ENCODE data around the gene SPO11.

SPO11 gene

GRCh38 chr20:57378107-57378506 lies 48.5 kb downstream of the SPO11 start:
- DNase-seq = no peak

- no peak for DNase-seq
Observed at GRCh38 chr20:57378646-57379262, 49.2 kb downstream of the SPO11 start.

DNA sequence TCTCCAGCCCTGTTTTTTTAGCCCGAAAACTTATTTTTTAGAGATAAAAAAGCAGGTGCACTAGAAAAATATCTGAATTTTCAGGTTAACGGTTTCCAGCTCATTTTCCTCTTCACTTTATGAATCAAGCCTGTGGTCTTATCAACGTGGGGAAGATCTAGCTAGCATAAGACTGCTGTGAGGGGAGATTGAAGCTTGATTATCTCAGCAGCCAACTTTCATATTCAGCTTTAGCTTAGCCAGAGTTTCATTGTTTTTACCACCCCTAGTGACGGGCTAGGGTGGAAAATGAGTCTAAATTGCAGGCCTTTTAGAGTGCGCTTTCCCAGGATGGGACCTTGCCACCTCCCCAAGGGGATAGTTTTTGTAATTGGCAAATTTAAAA lies 49.7 kb downstream of the SPO11 start:
- no peak for DNase-seq

- no peak for DNase-seq
Observed at GRCh38 chr20:57380081-57380750, 50.6 kb downstream of the SPO11 start.

DNA sequence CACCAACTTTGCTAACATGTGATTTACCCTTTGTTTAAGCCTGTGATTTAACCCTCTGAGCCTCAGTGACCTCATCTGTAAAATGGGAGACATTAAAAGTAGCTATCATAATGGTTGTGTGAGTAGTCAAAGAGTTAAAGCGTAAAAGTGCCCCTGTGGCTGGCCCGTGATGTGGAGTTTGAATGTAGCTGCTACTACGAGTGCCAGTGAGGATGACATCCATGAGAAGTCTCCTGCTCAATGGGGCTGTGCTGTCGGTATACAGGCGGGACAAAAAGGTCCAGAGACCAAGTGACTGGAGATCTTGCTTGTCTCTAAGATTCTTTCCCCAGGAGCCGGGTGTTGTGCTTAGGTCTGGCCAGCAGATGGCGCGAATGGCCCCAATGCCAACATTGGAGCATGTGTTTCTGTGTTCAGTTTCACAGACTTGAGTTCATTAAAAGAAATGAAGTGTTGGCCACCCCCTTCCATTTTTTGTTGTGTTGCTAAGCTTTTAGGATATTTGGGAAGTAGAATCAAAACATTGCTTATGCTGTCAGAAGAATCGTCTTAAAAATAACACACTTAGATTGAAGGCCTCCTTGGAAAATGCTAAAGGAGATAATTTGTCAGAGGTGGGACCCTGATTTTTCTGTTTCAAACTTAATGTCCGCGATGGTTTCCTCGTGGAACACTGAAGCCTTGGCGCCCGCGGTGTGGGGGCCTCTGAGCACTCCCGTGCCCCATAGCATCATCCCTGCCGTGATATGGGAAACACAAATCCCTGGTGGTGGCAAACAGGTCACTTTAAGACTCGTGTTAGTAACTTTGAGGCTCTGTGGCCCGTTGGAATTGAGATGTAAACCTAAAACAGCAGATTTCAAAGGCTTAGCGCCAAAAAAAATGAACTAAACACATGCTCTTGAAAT lies 52.2 kb downstream of the SPO11 start:
- DNase-seq = peak; percentile 94

DNA sequence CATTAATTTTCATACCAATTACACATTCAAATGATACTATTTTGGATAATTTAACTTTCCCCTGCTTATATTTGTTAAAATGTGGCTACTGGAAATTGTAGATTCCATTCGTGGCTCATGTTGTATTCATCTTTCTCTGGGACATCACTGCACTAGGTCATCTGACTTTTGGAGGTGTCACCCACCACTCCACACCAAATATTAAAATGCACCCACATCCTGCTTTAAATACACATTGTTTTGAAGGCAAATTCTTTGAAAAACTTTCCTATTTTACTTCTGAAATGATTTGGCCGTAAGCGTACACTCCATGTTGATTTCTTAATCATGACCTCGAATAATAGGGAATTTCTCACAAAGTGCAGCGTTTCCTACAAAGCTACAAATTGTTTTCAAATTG lies 52.9 kb downstream of the SPO11 start:
- no peak for DNase-seq

DNA sequence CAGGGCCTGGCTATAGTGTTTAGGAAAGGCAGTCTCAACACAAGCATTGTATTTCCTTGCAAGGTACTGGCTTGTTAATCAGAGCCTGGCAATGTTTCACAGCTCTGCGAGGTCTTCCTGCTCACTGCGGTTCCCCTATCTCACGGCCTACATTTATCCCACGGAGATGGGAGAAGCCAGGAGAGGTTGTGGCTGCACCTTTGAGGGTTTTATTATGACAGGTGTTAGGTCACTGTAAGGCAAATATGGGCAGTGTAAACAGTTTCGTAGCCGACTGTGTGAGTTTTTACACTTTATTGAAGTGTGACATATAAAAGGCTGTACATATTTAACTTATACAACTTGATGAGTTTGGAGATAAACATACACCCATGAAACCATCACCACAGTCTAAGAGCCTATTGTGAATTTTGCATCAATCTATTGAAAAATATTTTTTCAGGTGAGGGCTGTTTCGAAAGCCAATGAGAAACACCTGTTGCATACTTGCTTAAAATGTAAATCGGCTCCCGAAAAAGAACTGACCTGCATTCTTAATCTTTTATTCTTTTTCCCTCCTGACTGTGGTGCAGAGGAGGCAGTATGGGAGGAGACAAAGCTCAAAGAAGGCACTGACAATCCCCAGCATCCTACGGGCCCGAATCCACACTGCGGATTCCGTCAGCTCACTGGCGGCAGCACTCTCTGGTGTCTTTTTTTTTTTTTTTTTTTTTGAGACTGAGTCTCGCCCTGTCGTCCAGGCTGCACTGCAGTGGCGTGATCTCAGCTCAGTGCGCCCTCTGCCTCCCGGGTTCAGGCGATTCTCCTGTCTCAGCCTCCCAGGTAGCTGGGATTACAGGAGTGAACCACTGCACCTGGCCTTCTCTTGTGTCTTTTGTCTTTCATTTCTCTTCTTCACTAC lies 54.1 kb downstream of the SPO11 start:
- no peak for DNase-seq

DNA sequence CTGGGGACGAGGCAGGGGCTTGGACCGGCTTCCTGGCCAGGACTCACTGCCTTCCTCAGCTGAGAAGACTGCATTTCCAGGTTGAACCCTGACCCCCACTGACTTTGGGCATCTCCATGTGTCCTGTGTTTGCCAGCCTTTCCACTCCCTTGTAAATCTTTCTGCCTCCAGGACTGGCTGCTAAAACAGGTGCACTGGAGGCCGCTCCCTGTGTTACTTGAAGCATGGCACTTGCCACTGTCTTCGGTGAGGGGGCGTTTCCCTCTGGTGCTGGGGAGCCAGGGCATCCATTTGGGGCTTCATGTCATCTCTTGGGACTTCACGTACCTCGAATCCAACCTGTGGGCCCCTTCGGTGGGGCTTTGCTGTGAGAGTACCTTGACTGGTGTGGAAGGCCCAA lies 54.9 kb downstream of the SPO11 start:
- no peak for DNase-seq

- DNase-seq = no peak
Observed at GRCh38 chr20:57384953-57385761, 55.6 kb downstream of the SPO11 start.

DNA sequence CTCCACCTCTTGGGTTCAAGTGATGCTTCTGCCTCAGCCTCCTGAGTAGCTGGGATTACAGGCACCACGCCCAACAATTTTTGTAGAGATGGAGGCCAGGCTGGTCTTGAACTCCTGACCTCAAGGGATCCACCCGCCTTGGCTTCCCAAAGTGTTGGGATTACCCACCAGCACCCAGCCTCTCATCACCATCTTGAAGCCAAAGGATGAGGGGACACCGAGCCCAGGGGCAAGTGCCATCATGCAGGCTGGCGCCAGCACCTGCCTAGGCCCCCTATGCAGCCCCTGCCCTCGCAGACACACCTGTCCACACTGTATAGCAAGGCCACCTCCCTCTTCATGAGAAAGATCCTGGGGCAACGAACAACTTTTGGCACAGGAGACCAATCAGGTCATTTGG lies 56.3 kb downstream of the SPO11 start:
- no peak for DNase-seq

GRCh38 chr20:57386762-57387161 lies 57.2 kb downstream of the SPO11 start:
- DNase-seq = peak; percentile 57

DNA sequence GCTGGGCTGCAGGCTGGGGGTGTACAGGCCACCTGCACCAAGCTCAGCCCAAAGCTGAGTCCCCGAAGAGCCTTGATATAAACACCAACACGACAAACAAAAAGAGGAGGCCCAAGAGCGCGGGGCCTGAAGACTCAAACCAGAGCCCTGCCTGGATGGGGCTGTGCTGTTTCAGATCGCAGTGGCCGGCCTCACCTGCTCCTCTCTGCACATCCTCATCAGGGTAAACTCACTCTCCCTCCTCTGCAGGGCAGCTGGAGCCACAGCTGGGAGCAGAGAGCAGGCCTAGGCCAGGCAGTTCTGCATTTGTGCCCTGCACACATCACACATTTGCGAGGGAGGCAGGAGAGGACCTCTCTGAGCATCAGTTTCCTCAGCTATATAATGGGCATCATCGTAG lies 57.9 kb downstream of the SPO11 start:
- DNase-seq = peak; percentile 61

GRCh38 chr20:57387945-57388371 lies 58.4 kb downstream of the SPO11 start:
- DNase-seq = peak; percentile 54

DNA sequence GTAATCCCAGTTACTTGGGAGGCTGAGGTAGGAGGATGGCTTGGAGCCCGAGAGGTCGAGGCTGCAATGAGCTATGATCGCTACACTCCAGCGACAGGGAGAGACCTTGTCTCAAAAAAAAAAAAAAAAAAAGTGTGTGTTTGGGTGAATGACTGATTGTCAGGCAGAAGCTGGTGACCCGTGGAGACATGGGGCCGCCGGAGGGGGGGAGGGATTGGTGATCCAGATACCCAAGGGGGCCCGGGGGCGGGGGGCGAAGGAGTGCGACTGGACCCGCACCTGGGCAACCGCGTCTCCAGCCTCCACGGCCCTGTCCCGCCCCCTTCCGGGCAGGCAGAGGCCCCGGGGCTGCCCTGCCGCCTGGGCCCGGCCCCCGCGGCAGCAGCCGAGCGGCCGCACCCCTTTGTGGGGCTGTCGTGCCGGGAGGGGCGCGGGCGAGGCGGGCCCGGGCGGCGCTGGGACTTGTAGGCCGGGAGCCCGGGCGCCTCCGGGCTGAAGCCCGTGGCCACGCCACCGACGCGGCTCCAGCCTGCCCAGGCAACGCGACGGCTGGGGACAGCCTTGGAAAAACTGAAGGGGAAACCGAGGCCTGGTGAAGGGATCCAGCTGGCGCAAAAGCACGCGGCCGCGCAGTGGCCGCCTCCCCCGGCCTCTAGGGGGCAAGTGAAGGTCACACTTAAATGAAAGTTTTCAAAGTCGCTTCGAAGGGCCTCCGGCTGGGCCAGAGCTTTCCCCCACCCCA lies 59.5 kb downstream of the SPO11 start:
- DNase-seq = peak; percentile 88

- peak; percentile 88 for DNase-seq
Observed at GRCh38 chr20:57389695-57390603, 60.3 kb downstream of the SPO11 start.

GRCh38 chr20:57390604-57391438 lies 61.2 kb downstream of the SPO11 start, which contains the start of gene RBM38:
RBM38 (plus strand) TSS chr20:57391396; CDS start chr20:57391582, 186 bp downstream.
- DNase-seq = peak; percentile 93

DNA sequence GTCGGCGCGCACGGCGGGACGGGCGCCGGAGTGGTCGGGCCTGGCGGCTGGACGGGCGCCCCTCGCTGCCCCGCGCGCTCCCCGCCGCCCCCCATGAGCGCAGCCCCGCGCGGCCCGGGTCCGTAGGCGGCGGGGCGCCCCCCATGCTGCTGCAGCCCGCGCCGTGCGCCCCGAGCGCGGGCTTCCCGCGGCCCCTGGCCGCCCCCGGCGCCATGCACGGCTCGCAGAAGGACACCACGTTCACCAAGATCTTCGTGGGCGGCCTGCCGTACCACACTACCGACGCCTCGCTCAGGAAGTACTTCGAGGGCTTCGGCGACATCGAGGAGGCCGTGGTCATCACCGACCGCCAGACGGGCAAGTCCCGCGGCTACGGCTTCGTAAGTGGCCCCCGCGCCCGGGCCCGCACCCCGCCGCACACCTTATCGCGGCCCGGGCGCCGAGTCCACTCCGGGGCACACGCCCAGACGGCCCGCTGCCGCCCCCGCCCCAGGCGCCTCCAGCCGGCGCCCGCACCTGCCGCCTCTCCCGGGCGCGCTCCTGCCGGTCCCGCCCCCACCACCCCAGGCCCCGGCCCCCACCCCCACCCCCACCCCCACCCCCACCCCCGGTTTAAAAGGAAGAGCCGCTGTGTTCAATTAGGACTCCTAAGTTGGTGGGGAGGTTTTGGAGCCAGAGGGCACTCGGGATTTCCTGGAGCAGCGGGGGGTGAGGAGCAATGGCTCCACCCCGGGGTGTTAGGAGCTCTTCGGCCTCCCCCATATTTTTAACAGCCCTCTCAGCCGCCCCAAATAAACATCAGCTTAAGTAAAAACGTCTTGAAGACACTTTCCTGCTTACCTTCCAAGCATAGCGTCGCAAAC lies 62.1 kb downstream of the SPO11 start:
- peak; percentile 79 for DNase-seq

Data from activated effector memory CD4-positive, alpha-beta T cell treated with anti-CD3 and anti-CD28 coated beads, Interleukin-2, amount 50 U/mL, for 16 hours (primary cell).